Lower leg skin (tissue), 3 donors: ENCODE measurements around the gene TCTN3.

ENCODE experiments used
- CTCF ChIP-seq, 3 donors: fragments of 450-650 bp; IDR thresholded peaks; one replicate each; pipeline ENCODE4 v1.5.1; 2016; ENCODE audit warnings: antibody characterized with exemption in 3 of 3, mild to moderate bottlenecking in 3 of 3, moderate library complexity in 2 of 3
- POLR2A ChIP-seq, 2 donors: fragments of 450-650 bp; IDR thresholded peaks; one replicate each; pipeline ENCODE4 v1.6.1; 2016 to 2017; ENCODE audit warnings: antibody characterized with exemption in 2 of 2, mild to moderate bottlenecking in 1 of 2, moderate library complexity in 1 of 2

GRCh38 chr10:95683966-95684365 is 9.8 kb downstream of the TCTN3 start:
- TF ChIP-seq CTCF (IDR thresholded peaks at IDR 0.05), result no peak
- TF ChIP-seq POLR2A (IDR thresholded peaks at IDR 0.05), result no peak
